ENCODE measurements around the gene ARL5C. TPM values are rescaled to one million over a fixed set of nuclear protein-coding genes. Genes with fewer than 3 reads are reported as not detected.
A peak's percentile ranks its signal among the peaks of the same experiment; 100 is the strongest.

The ARL5C gene
- total RNA-seq, 1 experiment from 2014 or later, result not detected

DNA sequence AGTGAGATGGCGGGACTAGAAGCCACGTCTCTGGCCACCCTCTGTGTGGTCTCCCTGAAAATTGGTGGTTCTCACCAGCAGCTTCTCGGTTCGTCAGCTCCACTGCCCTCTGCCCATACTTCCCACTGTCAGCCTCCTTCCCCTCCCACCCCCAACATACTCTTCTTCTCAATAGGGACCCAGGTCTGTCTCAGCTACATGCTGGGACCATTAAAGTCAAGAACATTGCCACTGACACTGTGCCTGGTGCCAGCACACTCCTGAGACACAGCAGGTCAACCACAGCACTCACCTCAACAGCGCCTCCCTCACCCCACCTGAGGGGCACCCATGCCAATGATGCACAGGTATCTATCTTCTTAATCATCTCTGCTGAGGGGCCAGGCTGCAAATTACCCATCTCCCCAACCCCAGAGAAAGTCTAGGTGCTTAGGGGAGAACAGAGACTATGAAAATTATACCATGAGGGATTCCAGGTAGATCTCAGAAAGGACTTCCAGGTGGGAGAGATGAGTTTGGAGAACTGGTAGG is 15.8 kb downstream of the ARL5C start:
- H3K4ac ChIP-seq (ENCODE audit: low read depth, low read length), result no peak overlapping the region
- no peak overlapping the region for H3K23ac ChIP-seq (ENCODE audit: insufficient read length, low read depth, low read length)
- no peak overlapping the region for H2BK15ac ChIP-seq (ENCODE audit: low read depth, low read length)
- no peak overlapping the region for H2BK120ac ChIP-seq (ENCODE audit: low read depth, low read length, poor library complexity, severe bottlenecking)
- peaks cover 50% of the 10 kb centered on the region for H3K27me3 Mint-ChIP-seq (ENCODE audit: low read depth)
- no peak overlapping the region for H3K18ac ChIP-seq (ENCODE audit: insufficient read length, low read depth, low read length)
- no peaks in the 10 kb centered on the region for H3K9me3 ChIP-seq (ENCODE audit: control insufficient read depth, low read depth, low read length)
- H3K14ac ChIP-seq (ENCODE audit: insufficient read depth, low read length), result no peak overlapping the region
- no peaks in the 10 kb centered on the region for H3K79me2 ChIP-seq (ENCODE audit: insufficient read depth, low read length)
- H4K91ac ChIP-seq (ENCODE audit: insufficient read length, low read depth, low read length), result no peak overlapping the region
- no peak overlapping the region for H2BK12ac ChIP-seq (ENCODE audit: insufficient read length, low read depth, low read length)
- no peak overlapping the region for H4K8ac ChIP-seq (replicated peaks; ENCODE audit: insufficient read length, low read depth, low read length)
- H3K56ac ChIP-seq (ENCODE audit: insufficient read length, low read depth, low read length), result no peak overlapping the region
- peaks cover 14 to 34% of the 10 kb centered on the region in 2 experiments for H3K4me1 Mint-ChIP-seq
- H2AFZ ChIP-seq (ENCODE audit: low read length), result no peak overlapping the region
- no peak overlapping the region for H3K4me2 ChIP-seq (ENCODE audit: insufficient read depth, insufficient read length, low read length)
- H3K36me3 Mint-ChIP-seq (ENCODE audit: insufficient read depth in 1 of 3, low read depth in 3 of 3), result peaks cover 0 to 5% (median 0%) of the 10 kb centered on the region in 3 experiments; a peak in 1 of 7 replicates
- H4K20me1 ChIP-seq (ENCODE audit: control insufficient read depth, insufficient read depth, insufficient read length), result no peaks in the 10 kb centered on the region
- WGBS (ENCODE audit: extremely low coverage, insufficient read length, low lambda C conversion rate), result no CpG with 5 or more reads among the region's 5 CpGs
- TF ChIP-seq, protein P1, sequence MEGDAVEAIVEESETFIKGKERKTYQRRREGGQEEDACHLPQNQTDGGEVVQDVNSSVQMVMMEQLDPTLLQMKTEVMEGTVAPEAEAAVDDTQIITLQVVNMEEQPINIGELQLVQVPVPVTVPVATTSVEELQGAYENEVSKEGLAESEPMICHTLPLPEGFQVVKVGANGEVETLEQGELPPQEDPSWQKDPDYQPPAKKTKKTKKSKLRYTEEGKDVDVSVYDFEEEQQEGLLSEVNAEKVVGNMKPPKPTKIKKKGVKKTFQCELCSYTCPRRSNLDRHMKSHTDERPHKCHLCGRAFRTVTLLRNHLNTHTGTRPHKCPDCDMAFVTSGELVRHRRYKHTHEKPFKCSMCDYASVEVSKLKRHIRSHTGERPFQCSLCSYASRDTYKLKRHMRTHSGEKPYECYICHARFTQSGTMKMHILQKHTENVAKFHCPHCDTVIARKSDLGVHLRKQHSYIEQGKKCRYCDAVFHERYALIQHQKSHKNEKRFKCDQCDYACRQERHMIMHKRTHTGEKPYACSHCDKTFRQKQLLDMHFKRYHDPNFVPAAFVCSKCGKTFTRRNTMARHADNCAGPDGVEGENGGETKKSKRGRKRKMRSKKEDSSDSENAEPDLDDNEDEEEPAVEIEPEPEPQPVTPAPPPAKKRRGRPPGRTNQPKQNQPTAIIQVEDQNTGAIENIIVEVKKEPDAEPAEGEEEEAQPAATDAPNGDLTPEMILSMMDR (conservative IDR thresholded peaks at IDR 0.05), result no peak
- no peak overlapping the region for H3K27ac ChIP-seq (ENCODE audit: insufficient read length, low read depth, low read length)
- no peak overlapping the region for H3K27ac Mint-ChIP-seq
- no peaks in the 10 kb centered on the region for H3K4me1 ChIP-seq (ENCODE audit: insufficient read depth, low read length)
- peak overlapping the region; percentile 92 to 94; a peak in 3 of 5 replicates for H3K4me3 Mint-ChIP-seq
- H3K23me2 ChIP-seq (ENCODE audit: insufficient read length, low read depth, low read length, poor library complexity, severe bottlenecking), result peaks cover 17% of the 10 kb centered on the region
- H2BK5ac ChIP-seq (ENCODE audit: insufficient read length, low read length), result no peak overlapping the region
- no peak overlapping the region for H3T11ph ChIP-seq (ENCODE audit: low read length)
- no peak overlapping the region for H4K5ac ChIP-seq (ENCODE audit: insufficient read length, low read depth, low read length)
- no peaks in the 10 kb centered on the region for H3K79me1 ChIP-seq (ENCODE audit: insufficient read depth, low read depth, low read length, poor library complexity, severe bottlenecking)
- H3K9ac ChIP-seq (ENCODE audit: extremely low read depth, insufficient read length, low read length), result no peak overlapping the region
- H2AK5ac ChIP-seq (ENCODE audit: insufficient read length, low read length), result no peak overlapping the region
- DNase-seq, result no peak
- H2BK20ac ChIP-seq (ENCODE audit: low read depth, low read length, poor library complexity, severe bottlenecking), result no peak overlapping the region
- peaks cover 9% of the 10 kb centered on the region; the same call in 1 of the 2 replicates for H3K27me3 ChIP-seq (ENCODE audit: insufficient read depth, low read length)
- peaks cover 6 to 9% of the 10 kb centered on the region in 2 experiments; a peak in 3 of 5 replicates for H3K9me3 Mint-ChIP-seq
